NCI-H2107 treated with DMSO at 0.1 percent for 48 hours (cell line): ENCODE data around the gene MACROD2.
A peak's percentile ranks its signal among the peaks of the same experiment; 100 is the strongest.

Experiments used
- DNase-seq: peaks from one replicate; lab custom pipeline; 2025; ENCODE audit not compliant: unreplicated experiment; lab: John Stamatoyannopoulos, UW

Gene MACROD2

DNA sequence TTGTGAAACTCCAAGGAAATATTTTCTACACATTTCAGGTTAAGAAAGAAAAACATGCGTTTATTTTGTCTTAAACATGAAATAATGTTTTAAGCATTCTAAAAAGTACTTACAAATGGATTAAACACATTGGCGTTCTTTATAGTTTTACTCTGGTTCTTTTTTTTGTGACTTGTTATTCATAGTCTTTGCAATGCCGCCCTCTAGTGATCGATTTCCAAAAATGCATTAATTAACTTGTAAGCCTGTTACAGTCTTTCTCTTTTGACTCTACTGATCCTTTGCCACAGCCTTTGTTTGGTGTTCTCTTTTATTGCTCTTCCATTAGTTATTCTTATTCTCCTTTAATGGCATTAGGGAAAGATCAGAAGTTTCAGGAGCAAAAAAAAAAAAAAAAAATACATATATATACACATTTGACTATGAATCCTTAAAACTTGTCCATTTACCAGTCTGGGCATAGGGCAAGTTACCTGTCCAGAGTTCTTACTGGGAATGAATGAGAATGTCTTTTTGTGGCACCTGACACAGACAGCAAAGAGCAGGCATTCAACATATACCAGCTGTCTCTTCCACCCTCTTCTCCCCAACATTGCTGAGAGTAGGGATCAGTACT is 59.9 kb downstream of the MACROD2 start:
- peak; percentile 19 for DNase-seq

- DNase-seq = no peak
Observed at GRCh38 chr20:14062171-14062570, 66.9 kb downstream of the MACROD2 start.

GRCh38 chr20:14062786-14063185 is 67.5 kb downstream of the MACROD2 start:
- no peak for DNase-seq

GRCh38 chr20:14064333-14064732 is 69.0 kb downstream of the MACROD2 start:
- DNase-seq = no peak

GRCh38 chr20:14064921-14065320 is 69.6 kb downstream of the MACROD2 start:
- no peak for DNase-seq

- DNase-seq = no peak
Observed at GRCh38 chr20:14065774-14066173, 70.5 kb downstream of the MACROD2 start.

DNA sequence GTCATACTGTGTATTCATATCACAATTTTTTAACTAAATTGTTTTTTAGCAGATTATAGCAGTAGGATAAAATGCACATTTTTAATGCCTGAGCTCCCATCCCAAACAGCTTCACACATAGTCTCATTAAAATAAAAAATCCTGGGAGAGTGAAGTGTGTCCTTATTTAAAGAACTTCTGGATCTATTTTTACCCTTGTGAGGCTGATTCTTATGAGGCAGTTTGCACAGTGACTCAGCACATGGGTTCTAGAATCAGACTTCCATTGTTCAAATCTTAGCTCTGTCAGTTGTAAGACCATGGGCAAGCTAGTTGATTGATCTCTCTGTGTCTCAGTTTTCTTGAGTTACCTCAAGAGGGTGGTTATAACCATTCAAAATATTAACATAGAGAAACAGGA is 72.3 kb downstream of the MACROD2 start:
- DNase-seq = no peak

GRCh38 chr20:14069796-14070195 is 74.5 kb downstream of the MACROD2 start:
- no peak for DNase-seq

- peak; percentile 85 for DNase-seq
Observed at GRCh38 chr20:14093652-14094051, 98.3 kb downstream of the MACROD2 start.

- no peak for DNase-seq
Observed at GRCh38 chr20:14098261-14098660, 102.9 kb downstream of the MACROD2 start.

GRCh38 chr20:14113416-14113815 is 118.1 kb downstream of the MACROD2 start:
- DNase-seq = no peak

DNA sequence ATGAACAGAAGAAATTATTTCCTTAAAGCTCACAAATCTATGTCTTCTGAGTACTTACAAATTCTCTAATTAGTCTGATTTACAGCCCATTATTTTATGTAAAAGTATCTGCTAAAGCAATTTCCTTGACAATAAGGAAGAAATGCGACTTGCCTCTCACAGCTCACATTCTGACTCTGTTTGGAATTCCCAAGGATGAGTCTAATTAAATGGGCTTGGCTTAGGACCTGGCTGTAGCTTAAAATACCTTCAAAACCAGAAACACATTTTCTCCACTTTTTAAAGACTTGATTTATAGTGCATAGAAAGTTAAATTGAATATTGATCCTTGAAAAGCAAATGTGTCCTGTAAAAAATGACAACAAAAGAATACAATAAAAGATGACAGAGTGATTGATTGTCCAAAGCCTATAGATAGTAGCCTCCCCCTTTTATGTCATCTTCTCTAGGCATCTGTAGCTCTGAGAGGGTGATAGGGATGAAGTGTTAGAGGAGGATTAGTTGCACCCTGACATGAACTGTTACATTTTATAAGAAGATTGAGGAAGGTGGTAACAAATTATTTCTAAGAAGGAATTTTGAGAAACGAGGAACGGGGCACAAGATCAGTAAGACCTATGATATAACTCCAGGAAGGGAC is 118.9 kb downstream of the MACROD2 start:
- DNase-seq = no peak

- DNase-seq = no peak
Observed at GRCh38 chr20:14116037-14116436, 120.7 kb downstream of the MACROD2 start.

GRCh38 chr20:14117768-14118167 is 122.5 kb downstream of the MACROD2 start:
- no peak for DNase-seq

- DNase-seq = no peak
Observed at GRCh38 chr20:14126856-14127255, 131.5 kb downstream of the MACROD2 start.

GRCh38 chr20:14127514-14128223 is 132.4 kb downstream of the MACROD2 start:
- DNase-seq = no peak

DNA sequence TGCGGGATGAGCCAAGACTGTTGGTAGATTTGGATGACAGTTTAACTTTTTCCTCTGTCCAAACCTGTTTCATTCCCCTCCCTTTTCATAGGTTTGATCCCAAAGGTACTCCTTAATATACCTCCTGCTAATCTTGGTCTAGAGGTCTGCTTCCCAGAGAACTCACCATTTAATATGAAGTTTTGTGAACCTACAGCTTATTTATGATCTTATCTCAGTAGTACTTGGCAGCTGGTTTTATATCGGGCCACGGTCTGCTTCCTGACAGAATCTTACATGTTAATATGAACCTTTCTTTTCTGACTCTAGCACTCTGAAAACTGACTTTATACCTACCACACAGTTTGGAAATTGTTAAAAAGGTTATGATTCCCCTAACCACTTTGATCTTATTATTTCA is 138.7 kb downstream of the MACROD2 start:
- no peak for DNase-seq

DNA sequence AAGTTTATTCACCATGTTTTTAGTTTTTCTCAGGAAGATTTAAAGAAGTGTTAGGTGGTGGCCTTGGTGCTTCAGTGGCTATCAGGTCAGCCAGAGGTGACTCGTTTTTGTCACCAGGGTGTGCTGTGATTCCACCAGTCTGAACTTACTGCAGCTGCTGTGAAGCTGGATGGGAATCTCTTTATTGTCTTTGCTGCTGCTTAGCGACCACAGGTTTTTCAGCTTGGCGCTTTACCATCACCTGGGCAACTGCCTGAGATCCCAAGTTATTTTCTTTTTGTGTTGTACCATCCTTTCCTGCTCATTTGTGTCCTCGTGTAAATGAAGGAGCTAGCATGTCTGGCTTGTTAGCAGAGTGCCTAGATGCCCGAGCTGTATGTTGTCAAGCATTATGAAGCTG is 146.9 kb downstream of the MACROD2 start:
- peak; percentile 48 for DNase-seq

GRCh38 chr20:14142964-14143627 is 147.8 kb downstream of the MACROD2 start:
- DNase-seq = no peak

DNA sequence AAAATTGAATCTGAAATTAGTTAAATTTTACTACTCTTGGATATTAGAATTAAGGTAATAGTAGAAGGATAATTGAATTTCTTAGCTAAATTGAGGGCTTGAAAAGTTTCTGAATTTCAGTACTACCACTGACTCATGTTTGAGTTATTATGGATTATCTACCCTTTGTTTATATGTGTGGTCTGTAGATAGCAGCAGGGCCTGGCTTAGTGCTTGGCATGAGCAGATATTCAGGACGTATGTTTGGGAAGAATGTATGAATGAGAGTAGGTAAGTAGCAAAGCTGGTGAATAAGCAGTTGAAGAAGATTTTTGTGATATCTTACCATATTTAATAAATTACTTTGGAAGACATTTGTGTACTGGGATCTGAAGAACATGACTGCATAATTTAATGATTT is 152.7 kb downstream of the MACROD2 start:
- no peak for DNase-seq

- no peak for DNase-seq
Observed at GRCh38 chr20:14155361-14155760, 160.0 kb downstream of the MACROD2 start.

GRCh38 chr20:14178528-14178927 is 183.2 kb downstream of the MACROD2 start:
- DNase-seq = no peak
